Measurements from ENCODE around the gene TENM3. TPM values are rescaled to one million over a fixed set of nuclear protein-coding genes. Genes with fewer than 3 reads are reported as not detected.
"Not testable (repeated sequence)": the region's sequence is repeated elsewhere in the genome, so short reads cannot be mapped to it uniquely, and the experiment has no call there.

TENM3 gene
- total RNA-seq, 1 donor from 2014 or later: 124 TPM

DNA sequence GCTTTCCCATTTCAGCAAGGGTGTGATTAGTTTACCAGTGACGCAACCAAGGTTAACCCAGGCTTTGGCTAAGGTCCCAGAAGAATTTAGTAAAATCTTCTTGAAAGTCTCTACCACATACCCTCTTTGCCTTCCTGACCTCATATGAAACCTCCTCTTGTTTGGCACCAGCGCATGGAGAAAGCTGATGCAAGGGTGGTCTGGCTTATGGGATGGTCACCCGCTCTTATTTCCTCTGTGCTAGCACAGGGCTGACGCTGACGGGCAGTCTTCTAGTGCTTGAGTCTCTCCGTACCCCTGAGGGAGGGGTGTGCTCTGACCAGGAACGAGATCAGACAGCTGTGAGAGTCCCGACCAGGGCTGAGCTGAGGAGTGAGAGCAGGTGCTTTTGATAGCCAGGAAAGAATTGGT, 137.6 kb downstream of the TENM3 start:
- peaks cover 2% of the 10 kb centered on the region for H3K9me3 Mint-ChIP-seq (ENCODE audit: unreplicated experiment)
- H3K36me3 Mint-ChIP-seq (ENCODE audit: unreplicated experiment): no peaks in the 10 kb centered on the region

GRCh38 chr4:182382941-182383340, 139.7 kb downstream of the TENM3 start:
- no peak for DNase-seq
- Mint-ChIP-seq H3K4me1 (ENCODE audit: low read depth, unreplicated experiment) (peaks cover 2% of the 10 kb centered on the region), H3K9me3 (ENCODE audit: unreplicated experiment) (peaks cover 2% of the 10 kb centered on the region), H3K27me3 (ENCODE audit: unreplicated experiment) (no peaks in the 10 kb centered on the region), H3K36me3 (ENCODE audit: unreplicated experiment) (no peaks in the 10 kb centered on the region), H3K27ac (ENCODE audit: unreplicated experiment) (no peak overlapping the region), H3K4me3 (ENCODE audit: unreplicated experiment) (no peak overlapping the region)
- no peak for TF ChIP-seq CTCF (IDR thresholded peaks at IDR 0.05; ENCODE audit: partially characterized antibody, unreplicated experiment)

More for the DNA sequence above, 137.6 kb downstream of the TENM3 start:
- TF ChIP-seq CTCF (IDR thresholded peaks at IDR 0.05; ENCODE audit: partially characterized antibody, unreplicated experiment): no peak
- Mint-ChIP-seq H3K4me1 (ENCODE audit: low read depth, unreplicated experiment) (peaks cover 2% of the 10 kb centered on the region), H3K27me3 (ENCODE audit: unreplicated experiment) (no peaks in the 10 kb centered on the region), H3K4me3 (ENCODE audit: unreplicated experiment) (no peak overlapping the region), H3K27ac (ENCODE audit: unreplicated experiment) (no peak overlapping the region)
- DNase-seq: no peak

- Mint-ChIP-seq H3K4me3 (ENCODE audit: unreplicated experiment) (no peak overlapping the region), H3K27ac (ENCODE audit: unreplicated experiment) (no peak overlapping the region), H3K9me3 (ENCODE audit: unreplicated experiment) (peaks cover 2% of the 10 kb centered on the region), H3K36me3 (ENCODE audit: unreplicated experiment) (no peaks in the 10 kb centered on the region), H3K27me3 (ENCODE audit: unreplicated experiment) (no peaks in the 10 kb centered on the region), H3K4me1 (ENCODE audit: low read depth, unreplicated experiment) (peaks cover 6% of the 10 kb centered on the region)
- DNase-seq: no peak
- TF ChIP-seq CTCF (IDR thresholded peaks at IDR 0.05; ENCODE audit: partially characterized antibody, unreplicated experiment): no peak
These were observed 141.5 kb downstream of the TENM3 start for GRCh38 chr4:182384631-182385091.

DNA sequence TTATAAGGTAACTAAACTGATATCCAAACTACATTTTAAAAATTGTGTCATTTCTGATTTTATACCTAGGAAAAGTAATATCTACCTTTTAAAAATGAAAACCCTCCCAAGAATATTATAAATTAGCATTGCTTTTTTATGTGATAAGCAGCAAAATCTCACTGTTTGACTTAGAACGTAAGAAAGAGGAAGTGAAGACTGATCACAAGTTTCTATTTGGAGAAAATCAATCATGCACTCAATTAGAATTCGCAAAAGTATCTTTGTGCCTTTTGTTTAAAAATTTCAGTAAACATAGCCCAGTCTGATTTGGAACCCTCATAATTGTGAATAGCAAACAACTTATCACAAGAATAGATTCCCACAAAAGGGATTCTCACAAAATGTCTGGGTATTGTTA, 142.7 kb downstream of the TENM3 start:
- no peak for TF ChIP-seq CTCF (IDR thresholded peaks at IDR 0.05; ENCODE audit: partially characterized antibody, unreplicated experiment)
- DNase-seq: no peak
- Mint-ChIP-seq H3K36me3 (ENCODE audit: unreplicated experiment) (no peaks in the 10 kb centered on the region), H3K4me3 (ENCODE audit: unreplicated experiment) (no peak overlapping the region), H3K4me1 (ENCODE audit: low read depth, unreplicated experiment) (peaks cover 9% of the 10 kb centered on the region), H3K9me3 (ENCODE audit: unreplicated experiment) (peaks cover 2% of the 10 kb centered on the region), H3K27ac (ENCODE audit: unreplicated experiment) (no peak overlapping the region), H3K27me3 (ENCODE audit: unreplicated experiment) (no peaks in the 10 kb centered on the region)

GRCh38 chr4:182386576-182386975, 143.4 kb downstream of the TENM3 start:
- H3K27me3 Mint-ChIP-seq (ENCODE audit: unreplicated experiment); H3K36me3 Mint-ChIP-seq (ENCODE audit: unreplicated experiment); DNase-seq; H3K4me3 Mint-ChIP-seq (ENCODE audit: unreplicated experiment); H3K4me1 Mint-ChIP-seq (ENCODE audit: low read depth, unreplicated experiment); H3K27ac Mint-ChIP-seq (ENCODE audit: unreplicated experiment); H3K9me3 Mint-ChIP-seq (ENCODE audit: unreplicated experiment): not testable (repeated sequence)

Data from glutamatergic neuron (in vitro differentiated cells).